Measurements from ENCODE around the gene FAM3A.

The FAM3A gene

DNA sequence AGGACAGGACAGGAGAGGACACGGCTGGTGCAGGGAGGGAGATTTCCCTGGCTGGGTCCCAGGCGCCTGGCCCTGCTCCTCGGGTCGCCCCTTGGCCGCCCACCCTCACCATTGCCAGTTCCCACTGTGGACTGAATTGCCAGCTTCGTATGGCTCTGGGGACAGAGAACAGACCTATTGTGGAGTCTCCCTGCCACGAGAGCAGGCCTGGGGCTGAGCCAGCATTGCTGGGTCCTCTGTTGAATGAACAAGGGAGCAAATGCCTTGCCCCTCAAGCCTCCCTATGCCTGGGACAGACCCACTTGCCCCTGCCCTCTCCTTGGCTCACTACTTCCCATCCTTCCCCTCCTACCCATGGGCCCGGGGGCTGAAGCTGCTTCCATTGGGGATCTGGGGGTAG lies 53.6 kb downstream of the FAM3A start:
- DNase-seq (ENCODE audit: low read depth, low spot score): no peak

DNA sequence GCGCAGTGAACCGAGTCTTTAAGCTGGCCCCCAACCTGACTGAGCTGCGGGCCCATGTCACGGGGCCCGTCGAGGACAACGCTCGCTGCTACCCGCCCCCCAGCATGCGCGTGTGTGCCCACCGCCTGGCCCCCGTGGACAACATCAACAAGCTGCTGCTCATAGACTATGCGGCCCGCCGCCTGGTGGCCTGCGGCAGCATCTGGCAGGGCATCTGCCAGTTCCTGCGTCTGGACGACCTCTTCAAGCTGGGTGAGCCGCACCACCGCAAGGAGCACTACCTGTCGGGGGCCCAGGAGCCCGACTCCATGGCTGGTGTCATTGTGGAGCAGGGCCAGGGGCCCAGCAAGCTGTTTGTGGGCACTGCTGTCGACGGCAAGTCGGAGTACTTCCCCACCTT lies 55.7 kb downstream of the FAM3A start:
- no peak for DNase-seq (ENCODE audit: low read depth, low spot score)

DNA sequence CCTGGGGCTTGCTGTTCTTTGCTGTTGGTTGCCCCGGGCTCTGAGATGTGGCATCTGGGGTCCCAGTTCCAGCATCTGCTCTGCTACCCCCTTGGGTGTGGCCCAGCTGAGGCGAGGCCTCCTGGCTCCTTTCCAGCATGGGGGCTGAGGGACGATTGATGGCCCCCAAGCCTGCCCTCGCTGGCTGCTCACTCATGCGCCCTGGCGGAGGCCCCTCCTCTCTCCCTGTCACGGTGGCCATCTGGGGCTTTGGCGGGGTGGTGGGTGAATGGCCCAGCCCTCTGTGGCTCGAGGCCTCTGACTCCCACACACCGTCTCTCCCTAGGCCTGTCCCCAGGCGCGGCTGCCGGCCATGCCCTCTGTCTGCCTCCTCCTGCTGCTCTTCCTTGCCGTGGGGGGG lies 56.2 kb downstream of the FAM3A start:
- DNase-seq (ENCODE audit: low read depth, low spot score): no peak

GRCh38 chrX:154458954-154459778 lies 56.9 kb downstream of the FAM3A start:
- DNase-seq (ENCODE audit: low read depth, low spot score): peak; percentile 37

DNA sequence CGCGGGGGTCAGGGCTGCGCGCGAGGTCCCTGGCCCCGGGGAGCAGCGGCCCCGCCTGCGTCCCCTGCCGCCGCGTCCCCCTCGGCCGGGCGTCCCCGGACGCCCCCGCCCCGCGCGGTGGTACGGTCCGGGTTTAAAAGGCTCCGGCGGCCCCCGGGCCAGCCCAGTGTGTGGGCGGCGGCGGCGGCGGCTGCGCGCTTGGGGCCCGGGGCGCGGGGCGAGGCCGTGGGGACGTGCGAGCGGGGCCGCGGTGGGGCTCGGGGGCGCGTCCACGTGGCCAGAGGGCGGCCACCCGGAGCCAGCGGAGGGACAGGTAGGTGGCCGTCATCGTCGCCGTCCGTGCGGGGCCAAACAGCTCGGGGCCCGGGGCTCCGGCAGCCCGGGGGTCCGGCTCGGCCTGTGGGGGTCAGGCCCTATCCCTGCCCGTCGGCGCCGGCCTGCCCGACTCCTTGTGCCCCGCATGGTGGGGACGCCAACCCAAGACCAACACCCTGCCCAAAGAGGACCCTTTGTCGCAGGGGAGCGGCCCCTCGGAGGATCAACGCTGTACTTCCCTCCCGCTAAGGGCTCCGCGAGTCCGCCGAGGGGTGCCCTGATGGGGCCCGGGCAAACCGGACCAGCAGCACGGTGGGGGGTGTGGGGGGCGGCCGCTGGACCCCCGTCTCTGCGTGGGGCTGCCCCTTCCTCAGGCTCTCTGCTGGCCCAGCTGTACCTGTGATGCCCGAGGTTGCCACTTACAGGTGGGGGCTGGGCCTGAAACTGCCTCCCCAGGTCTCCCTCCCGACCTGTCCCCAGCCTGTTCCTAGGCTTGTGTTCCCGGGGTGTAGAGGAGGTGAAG lies 57.7 kb downstream of the FAM3A start, which contains the start of gene PLXNA3:
Gene PLXNA3, plus strand, starts transcription at position 166 of the 838 bp plus-strand sequence. CDS start 1,903 bp downstream, outside the sequence.
- peak; percentile 76 for DNase-seq (ENCODE audit: low read depth, low spot score)

DNA sequence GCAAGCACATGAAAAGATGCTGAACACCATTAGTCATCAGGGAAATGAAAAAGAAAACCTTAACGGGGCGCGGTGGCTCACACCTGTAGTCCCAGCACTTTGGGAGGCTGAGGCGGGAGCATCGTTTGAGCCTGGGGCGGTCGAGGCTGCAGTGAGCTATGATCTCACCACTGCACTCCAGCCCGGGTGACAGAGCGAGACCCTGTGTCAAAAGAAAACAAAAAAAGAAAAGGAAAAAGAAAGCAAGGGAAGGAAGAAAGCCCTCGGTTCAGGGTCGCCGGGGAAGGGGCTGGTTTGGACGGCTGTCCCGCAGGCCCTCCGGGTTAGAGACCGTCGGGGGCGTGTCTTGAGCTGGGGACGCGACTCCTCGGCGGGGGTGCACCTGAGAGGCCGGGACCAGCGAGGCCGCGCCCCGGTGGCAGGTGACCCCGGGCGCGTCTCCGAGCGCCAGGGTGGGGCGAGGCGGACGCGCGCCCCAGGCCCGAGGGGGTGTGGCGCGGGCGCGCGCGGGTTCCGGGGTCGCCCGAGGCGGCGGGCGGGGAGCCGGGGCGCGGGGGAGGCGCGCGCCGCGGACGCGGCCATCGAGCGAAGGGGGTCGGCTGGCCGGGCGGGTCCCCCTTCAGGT lies 58.4 kb downstream of the FAM3A start:
- peak; percentile 60 for DNase-seq (ENCODE audit: low read depth, low spot score)

Measured in astrocyte of the hippocampus (primary cell).